ENCODE results near the gene CLIP1.
"Not testable (repeated sequence)": the region's sequence is repeated elsewhere in the genome, so short reads cannot be mapped to it uniquely, and the experiment has no call there.

The CLIP1 gene

DNA sequence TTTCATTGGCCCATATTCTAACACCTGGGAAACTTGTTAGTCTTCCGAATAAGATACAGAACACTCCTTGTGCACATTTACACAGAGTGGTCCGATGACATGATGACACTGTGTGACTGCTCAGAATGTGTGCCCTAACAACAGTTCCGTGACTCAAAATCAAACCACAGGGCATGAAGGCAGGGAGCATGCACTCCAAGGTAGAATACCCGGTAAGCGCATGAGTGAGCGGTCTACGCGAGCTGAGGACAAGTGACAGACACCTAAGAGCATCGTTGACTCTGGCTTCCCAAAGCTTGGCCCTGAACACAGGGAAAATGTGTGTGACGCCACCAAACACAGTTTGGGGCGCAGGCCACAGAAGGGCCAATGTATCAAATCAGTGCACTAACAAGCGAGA lies 18.6 kb downstream of the CLIP1 start:
- no peak for DNase-seq (ENCODE audit: low read depth)
- TF ChIP-seq POLR2A (IDR thresholded peaks at IDR 0.05; ENCODE audit: extremely low read depth, insufficient read length), result no peak
- TF ChIP-seq MAX (IDR thresholded peaks at IDR 0.05; ENCODE audit: low read depth, low read length), result no peak
- TF ChIP-seq CTCF (IDR thresholded peaks at IDR 0.05; ENCODE audit: low read depth, low read length), result no peak
- TF ChIP-seq MYC (IDR thresholded peaks at IDR 0.05; ENCODE audit: low read depth, low read length), result no peak
- H3K4me3 ChIP-seq (ENCODE audit: low read depth, low read length), result no peak overlapping the region

DNA sequence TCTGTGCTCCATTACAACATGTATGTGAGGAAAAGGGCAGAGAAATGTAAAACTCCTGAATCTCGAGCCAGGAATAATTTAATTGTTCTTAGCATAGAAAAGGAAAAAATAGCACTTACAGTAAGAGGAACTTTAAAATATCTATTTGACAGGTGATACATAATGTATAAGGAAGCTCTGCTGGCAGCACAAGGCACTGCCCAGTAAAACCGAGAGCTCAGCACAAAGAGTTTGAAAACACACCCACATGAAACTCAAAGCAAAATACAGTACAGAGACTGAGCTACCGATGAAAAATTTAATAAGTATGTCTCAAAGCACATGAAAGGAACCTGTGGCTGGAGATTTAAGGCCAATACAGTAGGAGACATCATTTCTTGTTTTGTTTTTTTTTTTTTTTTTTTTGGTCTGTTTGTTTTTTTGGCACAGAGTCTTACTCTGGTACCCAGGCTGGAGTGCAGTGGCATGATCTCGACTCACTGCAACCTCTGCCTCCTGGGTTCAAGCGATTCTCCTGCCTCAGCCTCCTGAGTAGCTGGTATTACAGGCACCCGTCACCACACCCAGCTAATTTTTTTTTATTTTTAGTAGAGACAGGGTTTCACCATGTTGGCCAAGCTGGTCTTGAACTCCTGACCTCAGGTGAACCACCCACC lies 19.2 kb downstream of the CLIP1 start:
- DNase-seq (ENCODE audit: low read depth), result no peak
- TF ChIP-seq MYC (IDR thresholded peaks at IDR 0.05; ENCODE audit: low read depth, low read length), result no peak
- no peak for TF ChIP-seq POLR2A (IDR thresholded peaks at IDR 0.05; ENCODE audit: extremely low read depth, insufficient read length)
- no peak overlapping the region for H3K4me3 ChIP-seq (ENCODE audit: low read depth, low read length)

- no peak for DNase-seq (ENCODE audit: low read depth)
- no peak for TF ChIP-seq MAX (IDR thresholded peaks at IDR 0.05; ENCODE audit: low read depth, low read length)
- no peak for TF ChIP-seq MYC (IDR thresholded peaks at IDR 0.05; ENCODE audit: low read depth, low read length)
- no peak for TF ChIP-seq CTCF (IDR thresholded peaks at IDR 0.05; ENCODE audit: low read depth, low read length)
- TF ChIP-seq POLR2A (IDR thresholded peaks at IDR 0.05; ENCODE audit: extremely low read depth, insufficient read length), result no peak
- H3K4me3 ChIP-seq (ENCODE audit: low read depth, low read length), result no peak overlapping the region
Observed at GRCh38 chr12:122402264-122402663, 20.2 kb downstream of the CLIP1 start.

DNA sequence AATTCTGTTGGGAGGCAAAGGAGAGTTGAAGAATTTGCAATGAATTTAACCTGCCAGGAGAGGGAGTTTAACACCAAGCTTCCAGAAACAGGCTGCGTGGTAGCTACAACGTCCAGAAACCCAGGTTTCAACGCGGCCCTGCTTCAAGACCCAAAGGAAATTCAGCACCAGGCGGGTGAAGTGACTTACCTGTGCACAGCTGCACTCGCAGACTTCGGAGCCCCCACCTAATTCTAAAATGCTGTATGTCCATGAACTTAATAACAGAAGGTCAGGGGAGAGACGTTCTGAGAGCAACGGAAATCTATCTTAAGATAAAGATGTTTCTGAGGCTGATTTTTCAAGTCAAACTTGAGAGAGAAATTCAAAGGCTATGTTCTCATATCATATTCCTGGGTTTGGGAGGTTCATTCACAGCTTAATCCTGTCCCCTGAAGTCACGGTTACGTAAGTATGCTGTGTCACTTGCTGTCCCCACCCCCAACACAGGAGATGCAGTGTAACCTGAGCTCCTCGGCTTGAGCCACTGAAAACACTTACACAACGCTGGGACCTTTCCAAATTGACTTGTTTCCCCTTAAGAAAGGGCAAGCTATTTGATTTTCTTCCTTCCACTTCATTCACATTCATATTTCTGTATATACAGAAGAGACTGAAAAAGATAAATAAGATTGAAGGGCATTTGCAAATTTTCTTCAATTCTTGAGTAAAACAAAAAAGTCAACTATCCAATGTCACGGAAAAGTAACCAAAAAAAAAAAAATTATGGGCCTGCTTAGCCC lies 22.7 kb downstream of the CLIP1 start:
- H3K4me3 ChIP-seq (ENCODE audit: low read depth, low read length), result peak overlapping the region; percentile 7
- TF ChIP-seq MAX (IDR thresholded peaks at IDR 0.05; ENCODE audit: low read depth, low read length) (peak; percentile 55), MYC (IDR thresholded peaks at IDR 0.05; ENCODE audit: low read depth, low read length) (peak; percentile 75), POLR2A (IDR thresholded peaks at IDR 0.05; ENCODE audit: extremely low read depth, insufficient read length) (no peak), CTCF (IDR thresholded peaks at IDR 0.05; ENCODE audit: low read depth, low read length) (peak; percentile 73)
- DNase-seq (ENCODE audit: low read depth), result peak; percentile 90

DNA sequence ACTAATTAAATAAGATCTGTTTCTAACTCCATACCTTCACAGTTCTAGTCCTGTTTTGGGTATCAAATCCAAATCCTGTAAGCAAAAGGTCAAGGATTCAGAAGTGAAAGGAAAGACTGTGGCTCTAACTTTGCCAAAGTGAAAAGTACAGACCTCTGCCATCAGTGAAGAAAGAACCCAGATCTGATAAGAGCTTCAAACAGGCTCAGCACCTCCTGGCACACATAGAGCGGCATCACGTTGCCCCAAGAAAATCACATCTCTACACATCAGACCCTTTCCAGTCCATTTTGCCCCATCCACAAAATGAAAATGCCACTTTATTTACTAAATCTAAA lies 23.2 kb downstream of the CLIP1 start:
- no peak overlapping the region for H3K4me3 ChIP-seq (ENCODE audit: low read depth, low read length)
- TF ChIP-seq POLR2A (IDR thresholded peaks at IDR 0.05; ENCODE audit: extremely low read depth, insufficient read length), result no peak
- no peak for TF ChIP-seq CTCF (IDR thresholded peaks at IDR 0.05; ENCODE audit: low read depth, low read length)
- TF ChIP-seq MAX (IDR thresholded peaks at IDR 0.05; ENCODE audit: low read depth, low read length), result no peak
- no peak for TF ChIP-seq MYC (IDR thresholded peaks at IDR 0.05; ENCODE audit: low read depth, low read length)
- DNase-seq (ENCODE audit: low read depth), result no peak

- not testable (repeated sequence) for DNase-seq (ENCODE audit: low read depth); H3K4me3 ChIP-seq (ENCODE audit: low read depth, low read length)
Observed at GRCh38 chr12:122397981-122398380, 24.5 kb downstream of the CLIP1 start.
